NCI-H446 (cell line): Measurements from ENCODE around the gene ROCK2.

Source experiments
- DNase-seq, 2 experiments: peaks; one replicate each; lab custom pipeline; 2025; lab: John Stamatoyannopoulos, UW

ROCK2 gene

DNA sequence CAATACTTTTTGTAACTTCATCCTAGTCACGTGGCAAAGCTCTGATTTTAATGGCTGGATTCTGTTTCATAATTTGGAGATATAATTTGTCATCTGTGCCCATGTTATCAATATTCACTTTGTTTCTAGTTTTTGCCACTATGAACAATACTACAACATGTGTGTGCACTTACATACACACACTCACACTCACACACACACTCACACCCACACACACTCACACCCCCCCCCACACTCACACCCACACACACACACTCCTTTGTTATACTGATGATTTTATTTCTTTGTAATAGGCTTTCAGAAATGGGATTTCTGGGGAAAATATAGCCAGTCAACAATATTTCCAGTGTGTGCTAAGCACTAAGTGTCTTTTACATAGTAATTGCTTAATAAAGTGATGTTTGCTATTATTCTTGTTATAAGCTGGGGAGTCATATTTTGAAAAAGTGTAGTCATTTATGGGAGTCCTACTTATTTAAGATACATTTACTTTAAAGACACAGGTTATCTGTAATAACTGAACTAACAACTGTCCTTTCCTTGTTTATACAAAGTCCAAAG, 22.8 kb upstream of the ROCK2 start:
- DNase-seq = no peak

DNA sequence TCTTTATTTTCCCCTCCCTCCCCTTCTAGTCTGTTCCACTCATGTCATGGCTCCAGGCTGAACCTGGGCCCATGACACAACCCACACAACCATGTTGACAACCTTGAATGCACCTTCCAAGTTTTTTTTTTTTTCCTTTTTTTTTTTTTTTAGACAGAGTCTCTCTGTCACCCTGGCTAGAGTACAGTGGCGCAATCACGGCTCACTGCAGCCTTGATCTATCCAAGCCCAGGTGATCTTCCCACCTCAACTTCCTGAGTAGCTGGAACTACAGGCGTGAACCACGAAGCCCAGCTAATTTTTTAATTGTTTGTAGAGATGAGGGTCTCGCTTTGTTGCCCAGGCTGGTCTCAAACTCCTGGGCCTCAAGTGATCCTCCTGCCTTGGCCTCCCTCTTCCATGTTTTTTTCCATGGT, 21.9 kb upstream of the ROCK2 start:
- no peak for DNase-seq

GRCh38 chr2:11365096-11365879, 20.9 kb upstream of the ROCK2 start:
- DNase-seq = no peak

- no peak for DNase-seq
Measured at GRCh38 chr2:11364565-11364887, 20.1 kb upstream of the ROCK2 start.

GRCh38 chr2:11363868-11364564, 19.6 kb upstream of the ROCK2 start:
- DNase-seq = no peak

- DNase-seq = no peak
Measured at GRCh38 chr2:11359865-11360264, 15.4 kb upstream of the ROCK2 start.

DNA sequence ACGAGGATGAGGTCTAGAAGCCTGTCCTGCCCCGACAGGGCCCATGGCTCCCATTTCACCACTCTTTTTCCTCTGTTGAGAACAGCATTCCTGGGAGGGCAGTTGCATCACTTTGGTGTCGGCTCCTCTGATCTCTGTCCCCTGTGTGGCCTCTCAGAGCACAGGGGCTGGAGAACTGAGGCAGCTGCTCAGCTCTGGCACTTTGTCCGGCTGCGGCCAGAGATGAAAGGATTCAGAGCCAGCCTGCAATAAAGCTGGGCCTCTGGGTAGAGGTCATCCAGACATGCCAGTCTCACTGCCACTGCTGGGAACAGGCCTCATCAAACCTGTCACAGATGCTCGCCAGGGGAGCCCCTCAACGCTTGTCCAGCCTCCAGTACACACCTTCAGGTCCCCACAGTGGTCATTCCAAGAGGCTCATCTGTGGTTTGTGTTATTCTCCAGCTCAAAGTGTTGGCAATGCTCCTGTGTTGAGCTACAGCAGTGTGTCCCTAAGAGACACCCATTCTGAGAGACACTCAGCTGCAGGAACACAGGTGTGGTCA, 13.1 kb upstream of the ROCK2 start:
- DNase-seq = no peak

DNA sequence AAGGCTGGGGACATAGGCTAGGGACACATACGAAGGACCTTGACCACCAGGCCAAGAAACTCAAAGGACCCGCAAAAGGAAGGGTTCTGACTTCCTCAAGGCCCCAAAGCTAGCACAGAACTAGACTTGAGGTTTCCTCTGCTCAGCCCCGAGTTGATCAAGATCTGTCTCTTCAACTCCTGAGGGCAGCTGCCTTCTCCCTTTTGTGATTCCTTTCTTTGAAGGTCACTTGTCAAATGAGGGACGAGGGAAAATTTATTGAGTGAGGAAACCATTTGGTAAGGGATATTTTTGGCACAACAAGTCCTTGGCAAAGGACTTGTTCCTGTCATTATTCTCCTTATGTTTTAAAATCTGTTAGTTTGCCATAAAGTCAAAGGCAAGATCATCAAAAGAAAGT, 12.3 kb upstream of the ROCK2 start:
- no peak for DNase-seq

DNA sequence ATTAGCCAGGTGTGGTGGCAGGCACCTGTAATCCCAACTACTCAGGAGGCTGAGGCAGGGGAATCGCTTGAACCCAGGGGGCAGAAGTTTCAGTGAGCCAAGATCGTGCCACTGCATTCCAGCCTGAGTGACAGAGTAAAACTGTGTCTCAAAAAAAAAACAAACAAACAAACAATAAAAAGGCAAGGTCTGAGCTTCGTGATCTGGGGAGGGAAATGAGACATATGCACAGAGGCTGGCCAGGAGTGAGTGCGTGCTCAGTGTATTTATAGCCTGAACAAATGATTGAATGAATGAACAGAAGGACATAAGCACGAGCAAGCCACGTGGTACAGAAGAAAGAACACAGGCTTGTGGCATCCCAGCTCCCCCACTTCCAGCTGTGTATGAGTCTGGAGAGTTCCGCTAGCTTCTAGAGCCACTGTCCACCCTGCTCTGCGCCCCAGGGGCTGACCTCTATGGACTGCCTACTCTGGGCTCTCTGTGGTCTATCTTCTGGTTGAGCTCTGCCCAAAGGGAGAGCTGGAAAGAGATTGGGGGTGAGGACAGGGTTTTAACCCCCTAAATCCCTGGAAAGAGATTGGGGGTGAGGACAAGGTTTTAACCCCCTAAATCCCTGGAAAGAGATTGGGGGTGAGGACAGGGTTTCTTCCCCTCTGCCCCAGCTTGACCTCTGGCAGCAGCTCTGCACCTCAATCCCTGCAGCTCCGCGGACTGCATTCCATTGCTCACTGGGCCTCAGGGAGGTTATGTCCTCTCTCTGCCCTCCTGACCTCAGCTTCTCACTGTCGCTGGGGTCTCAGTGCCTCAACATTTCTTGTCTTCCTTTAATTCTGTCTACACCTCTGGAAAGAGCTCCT, 11.0 kb upstream of the ROCK2 start:
- no peak for DNase-seq

GRCh38 chr2:11354363-11355154, 10.1 kb upstream of the ROCK2 start:
- no peak for DNase-seq

GRCh38 chr2:11352781-11353537, 8.5 kb upstream of the ROCK2 start:
- no peak for DNase-seq

GRCh38 chr2:11348209-11348749, 3.8 kb upstream of the ROCK2 start:
- DNase-seq = no peak

DNA sequence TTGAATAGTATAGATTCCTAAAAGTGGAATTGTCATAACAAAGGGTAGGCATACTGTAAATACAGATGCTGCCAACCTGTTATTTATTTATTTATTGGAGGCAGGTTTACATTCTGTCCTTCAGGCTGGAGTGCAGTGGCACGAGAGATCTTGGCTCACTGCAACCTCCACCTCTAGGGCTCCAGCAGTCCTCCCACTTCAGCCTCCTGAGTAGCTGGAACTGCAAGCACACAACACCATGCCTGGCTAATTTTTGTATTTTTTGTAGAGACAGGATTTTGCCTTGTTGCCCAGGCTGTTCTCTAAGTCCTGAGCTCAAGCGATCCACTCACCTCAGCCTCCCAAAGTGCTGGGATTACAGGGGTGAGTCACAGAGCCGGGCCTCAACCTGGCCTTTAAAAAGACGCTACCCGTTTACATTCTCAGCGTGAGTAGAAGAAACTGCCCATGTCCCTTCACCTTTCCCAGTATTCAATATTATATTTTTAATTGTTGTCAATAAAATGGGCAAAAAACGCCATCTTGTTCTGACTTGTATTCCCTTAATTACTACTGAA, 3.0 kb upstream of the ROCK2 start:
- no peak for DNase-seq

GRCh38 chr2:11346023-11346482, 1.6 kb upstream of the ROCK2 start:
- DNase-seq = no peak

- peak in 1 of 2 experiments; percentile 53 for DNase-seq
Measured at GRCh38 chr2:11344956-11345677, 681 bp upstream of the ROCK2 start.

DNA sequence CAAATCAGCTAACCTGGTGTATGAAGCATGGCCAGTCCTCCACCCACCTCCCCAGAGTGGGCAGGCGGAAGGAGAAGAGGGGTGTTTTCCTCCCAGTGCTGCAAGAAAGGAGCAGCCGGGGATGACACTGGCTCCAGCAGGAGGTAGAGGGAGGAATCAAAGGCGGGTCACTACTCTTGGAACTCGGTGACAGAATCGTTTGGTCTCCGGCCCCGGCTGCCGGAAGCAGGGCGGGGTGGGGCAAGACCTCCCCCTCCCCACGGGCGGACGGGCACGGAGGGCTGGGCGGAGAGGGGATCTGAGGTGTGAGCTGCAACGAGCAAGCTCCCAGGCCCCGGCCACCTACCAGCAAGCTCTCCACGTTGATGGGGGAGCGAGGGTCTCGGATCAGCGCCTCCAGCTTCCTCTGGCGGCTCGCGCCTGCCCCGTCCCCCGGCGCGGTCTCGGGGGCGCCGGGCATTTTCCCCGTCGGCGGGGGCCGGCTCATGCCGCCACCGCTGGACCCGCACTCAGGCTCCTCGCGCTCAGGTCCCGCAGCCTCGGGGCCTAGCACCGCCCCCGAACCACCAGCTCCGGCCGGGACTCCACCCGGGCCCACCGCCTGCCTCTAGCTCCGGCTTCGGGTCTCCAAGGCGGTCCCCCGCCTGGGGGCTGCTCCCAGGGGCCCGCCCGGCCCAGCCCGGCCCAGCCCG, 640 bp downstream of the ROCK2 start:
- DNase-seq = no peak

GRCh38 chr2:11343368-11343649, 1.1 kb downstream of the ROCK2 start:
- DNase-seq = no peak

DNA sequence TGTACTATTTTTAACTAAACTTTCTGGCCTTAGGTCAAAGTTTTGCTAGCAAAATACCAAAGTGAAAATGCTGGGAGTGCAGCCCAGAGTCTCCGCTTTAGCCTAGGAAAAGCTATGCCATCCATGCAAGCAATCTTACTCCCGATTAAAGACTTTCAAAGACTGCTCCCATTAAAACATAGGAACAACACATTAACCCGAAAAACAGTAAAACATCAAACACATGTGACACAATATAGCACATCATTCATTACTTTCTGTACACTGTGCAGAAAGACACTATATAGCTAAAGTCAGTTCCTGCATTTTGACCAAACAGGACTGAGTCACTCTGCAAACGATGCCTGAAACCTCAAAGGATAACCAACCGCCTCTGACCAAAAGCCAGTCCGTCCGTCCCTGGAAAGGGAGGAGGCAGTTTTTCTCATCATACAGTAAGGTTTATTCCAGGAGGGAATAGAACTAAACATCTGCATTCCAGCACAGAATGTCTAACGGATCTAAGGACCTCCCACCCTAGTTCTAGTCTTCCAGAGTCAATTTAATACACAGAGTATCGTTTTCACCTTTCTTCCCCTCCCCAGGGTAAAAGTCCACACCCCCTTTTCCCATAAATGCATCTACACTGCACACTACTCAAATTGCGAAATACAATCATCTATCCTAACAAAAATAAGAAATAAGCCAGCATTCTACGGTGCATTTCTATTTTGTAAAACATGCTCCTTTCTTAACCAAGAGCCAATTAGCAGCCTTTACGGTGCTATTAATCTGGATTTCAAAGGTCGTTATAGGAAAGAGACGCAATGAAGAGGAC, 1.7 kb downstream of the ROCK2 start:
- DNase-seq = no peak
